Upper lobe of right lung (tissue), 1 donor: Measurements from ENCODE around the gene FAM184B. TPM values are rescaled to one million over a fixed set of nuclear protein-coding genes. Genes with fewer than 3 reads are reported as not detected.

Experiments
- ATAC-seq: fragments of 200-7000 bp; cut with Tn5 transposase; one replicate; pipeline ENCODE4 v1.9.1; 2020; ENCODE audit warnings: mild to moderate bottlenecking, moderate library complexity
- DNase-seq: peaks from one replicate; pipeline ENCODE4 v3.0.0-alpha.2; 2020
- H3K27ac ChIP-seq: fragments of 200-600 bp; one replicate; pipeline ENCODE4 v1.8.0; 2022
- H3K27me3 ChIP-seq: fragments of 200-600 bp; one replicate; pipeline ENCODE4 v1.8.0; 2022; ENCODE audit warnings: mild to moderate bottlenecking
- H3K36me3 ChIP-seq: fragments of 200-600 bp; one replicate; pipeline ENCODE4 v1.8.0; 2022
- H3K4me1 ChIP-seq: fragments of 200-600 bp; one replicate; pipeline ENCODE4 v1.8.0; 2022
- H3K4me3 ChIP-seq: fragments of 200-600 bp; one replicate; pipeline ENCODE4 v1.8.0; 2022; ENCODE audit warnings: mild to moderate bottlenecking
- H3K9me3 ChIP-seq: fragments of 200-600 bp; one replicate; pipeline ENCODE4 v1.8.0; 2022
- CTCF ChIP-seq: fragments of 200-600 bp; IDR thresholded peaks from one replicate; pipeline ENCODE4 v1.8.0; 2022; ENCODE audit warnings: antibody characterized with exemption
- intact Hi-C: fragments of 100-400 bp; cut with DNase I; formaldehyde crosslinking; loops from one replicate; pipeline ENCODE4 v1.11.0; 2022
- total RNA-seq: library from RNA; stranded (reverse); fragmentation: NEBNext Ultra II Directional; extraction: Animal tissue kit (Norgen Biotek cat#: 25700); gene quantifications from one replicate; pipeline ENCODE4 v1.2.1, GENCODE V29; 2021
- donor health status: DM: no; HTN: yes; CAD: no; lungs with severe emphysema.

The FAM184B gene
- total RNA-seq, 1 donor from 2014 or later = 0.17 TPM

- no peaks in the 10 kb centered on the region for H3K27me3 ChIP-seq
- H3K36me3 ChIP-seq = peaks cover 25% of the 10 kb centered on the region
- DNase-seq (no peak), ATAC-seq (no peak)
- no peak overlapping the region for H3K27ac ChIP-seq
- peak overlapping the region; percentile 79 for H3K4me3 ChIP-seq
- no peak for TF ChIP-seq CTCF
- no peaks in the 10 kb centered on the region for H3K9me3 ChIP-seq
- peaks cover 43% of the 10 kb centered on the region for H3K4me1 ChIP-seq
- intact Hi-C loops = no loop called here
These were observed 26.0 kb upstream of the FAM184B start for GRCh38 chr4:17807446-17807845.

GRCh38 chr4:17805580-17806155, 24.2 kb upstream of the FAM184B start:
- H3K27ac ChIP-seq = no peak overlapping the region
- intact Hi-C loops = no loop called here
- H3K4me1 ChIP-seq = peaks cover 40% of the 10 kb centered on the region
- H3K9me3 ChIP-seq = no peaks in the 10 kb centered on the region
- ATAC-seq (no peak), DNase-seq (no peak)
- no peaks in the 10 kb centered on the region for H3K27me3 ChIP-seq
- no peak for TF ChIP-seq CTCF
- H3K36me3 ChIP-seq = peaks cover 41% of the 10 kb centered on the region
- H3K4me3 ChIP-seq = no peak overlapping the region

GRCh38 chr4:17797808-17798207, 16.4 kb upstream of the FAM184B start:
- no peak for TF ChIP-seq CTCF

GRCh38 chr4:17794730-17795129, 13.3 kb upstream of the FAM184B start:
- ATAC-seq (no peak), DNase-seq (no peak)
- Histone ChIP-seq H3K27me3 (no peaks in the 10 kb centered on the region), H3K4me3 (no peak overlapping the region), H3K9me3 (peaks cover 3% of the 10 kb centered on the region), H3K36me3 (peaks cover 22% of the 10 kb centered on the region), H3K4me1 (no peaks in the 10 kb centered on the region), H3K27ac (no peak overlapping the region)
- TF ChIP-seq CTCF = no peak
- intact Hi-C loops = no loop called here

More at GRCh38 chr4:17797808-17798207, 16.4 kb upstream of the FAM184B start:
- Histone ChIP-seq H3K27ac (no peak overlapping the region), H3K36me3 (peaks cover 50% of the 10 kb centered on the region), H3K9me3 (no peaks in the 10 kb centered on the region), H3K27me3 (no peaks in the 10 kb centered on the region), H3K4me1 (no peaks in the 10 kb centered on the region), H3K4me3 (no peak overlapping the region)
- DNase-seq (no peak), ATAC-seq (no peak)
- intact Hi-C loops = no loop called here

- TF ChIP-seq CTCF = no peak
- Histone ChIP-seq H3K9me3 (peaks cover 3% of the 10 kb centered on the region), H3K27ac (no peak overlapping the region), H3K27me3 (no peaks in the 10 kb centered on the region), H3K36me3 (peaks cover 4% of the 10 kb centered on the region), H3K4me3 (no peak overlapping the region), H3K4me1 (no peaks in the 10 kb centered on the region)
- no peak for DNase-seq
- intact Hi-C loops = no loop called here
- no peak for ATAC-seq
These were observed 7.5 kb upstream of the FAM184B start for GRCh38 chr4:17788956-17789355.

- Histone ChIP-seq H3K36me3 (no peaks in the 10 kb centered on the region), H3K4me3 (no peak overlapping the region), H3K9me3 (peaks cover 3% of the 10 kb centered on the region), H3K4me1 (no peaks in the 10 kb centered on the region), H3K27ac (no peak overlapping the region), H3K27me3 (no peaks in the 10 kb centered on the region)
- intact Hi-C loops = no loop called here
- ATAC-seq = no peak
- no peak for TF ChIP-seq CTCF
- DNase-seq = no peak
These were observed 5.9 kb upstream of the FAM184B start for GRCh38 chr4:17787315-17787714.
